ENCODE data around the gene AOC1. TPM values are rescaled to one million over a fixed set of nuclear protein-coding genes. Genes with fewer than 3 reads are reported as not detected.
A peak's percentile ranks its signal among the peaks of the same experiment; 100 is the strongest.
"Not testable (repeated sequence)": the region's sequence is repeated elsewhere in the genome, so short reads cannot be mapped to it uniquely, and the experiment has no call there.

Gene AOC1
- total and polyA plus RNA-seq, 4 donors = 0.20 to 0.78 (median 0.27) TPM; not detected in 1

DNA sequence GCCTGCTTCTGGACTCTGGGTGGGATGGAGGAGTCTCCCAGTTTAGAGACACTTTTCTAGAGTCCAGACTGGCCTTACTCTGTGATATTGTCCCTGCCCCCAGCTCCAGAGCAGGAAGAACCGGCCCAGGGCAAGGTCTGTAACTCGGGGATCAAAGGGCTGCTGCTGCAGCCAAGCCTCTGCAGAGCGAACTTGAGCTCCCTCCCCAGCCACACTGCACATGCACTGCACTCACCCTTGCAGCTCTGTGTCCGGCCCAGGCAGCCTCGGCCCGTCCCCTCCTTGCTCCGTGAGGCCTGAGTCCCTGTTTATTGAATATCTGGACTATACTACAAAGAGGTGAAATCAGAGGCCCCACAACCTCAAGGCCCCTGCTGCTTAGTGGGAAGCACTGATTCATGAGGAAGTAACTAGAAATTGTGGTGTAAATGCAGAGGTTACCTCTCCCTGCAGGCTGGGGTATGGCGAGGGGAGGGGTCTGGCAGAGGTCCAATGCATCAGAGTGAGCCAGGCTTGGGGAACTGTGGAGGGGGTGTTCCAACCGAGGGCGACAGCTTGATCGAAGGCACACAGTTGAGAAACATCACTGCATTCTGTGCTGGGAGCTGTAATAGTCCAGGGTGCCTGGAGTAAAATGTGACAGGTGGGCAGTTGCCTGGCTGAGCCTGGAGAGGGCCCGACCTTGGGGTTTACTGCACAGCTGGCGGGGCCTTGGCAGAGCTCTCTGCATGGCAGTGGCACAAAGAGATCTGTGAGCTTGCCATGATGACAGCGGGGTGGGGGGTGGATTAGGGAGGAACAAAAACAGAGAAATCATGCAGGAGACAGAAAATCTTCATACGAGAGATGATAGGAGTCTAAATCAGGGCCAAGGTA lies 49.1 kb downstream of the AOC1 start:
- peak in 3 of 6 donors; percentile 6 to 72 (median 70) for DNase-seq (ENCODE audit: low read depth in 4 of 6, low spot score in 6 of 6)
- H3K27ac ChIP-seq (ENCODE audit: low read depth, low read length) = no peak overlapping the region
- WGBS (ENCODE audit: insufficient coverage) = 23% methylated on average over 12 of the region's 15 CpGs

GRCh38 chr7:150902078-150903033 lies 50.0 kb downstream of the AOC1 start:
- Histone ChIP-seq H3K9me3 (ENCODE audit: control insufficient read depth, insufficient read depth, low read length) (no peaks in the 10 kb centered on the region), H3K36me3 (ENCODE audit: control insufficient read depth, insufficient read depth, low read length) (no peaks in the 10 kb centered on the region), H3K27me3 (ENCODE audit: control insufficient read depth, insufficient read depth, low read length) (peaks cover 4% of the 10 kb centered on the region), H3K27ac (ENCODE audit: low read depth, low read length) (no peak overlapping the region), H3K4me1 (ENCODE audit: control insufficient read depth, insufficient read depth, low read length) (peaks cover 45% of the 10 kb centered on the region), H3K4me3 (ENCODE audit: low read depth, low read length) (no peak overlapping the region)
- DNase-seq (ENCODE audit: low read depth in 4 of 6, low spot score in 6 of 6) = no peak
- WGBS (ENCODE audit: insufficient coverage) = 74% methylated on average over 13 of the region's 14 CpGs

More for the DNA sequence above, 49.1 kb downstream of the AOC1 start:
- no peak overlapping the region for H3K4me3 ChIP-seq (ENCODE audit: low read depth, low read length)
- no peaks in the 10 kb centered on the region for H3K9me3 ChIP-seq (ENCODE audit: control insufficient read depth, insufficient read depth, low read length)
- H3K4me1 ChIP-seq (ENCODE audit: control insufficient read depth, insufficient read depth, low read length) = peaks cover 45% of the 10 kb centered on the region
- no peaks in the 10 kb centered on the region for H3K36me3 ChIP-seq (ENCODE audit: control insufficient read depth, insufficient read depth, low read length)
- peaks cover 6% of the 10 kb centered on the region for H3K27me3 ChIP-seq (ENCODE audit: control insufficient read depth, insufficient read depth, low read length)

GRCh38 chr7:150903606-150904005 lies 51.3 kb downstream of the AOC1 start:
- Histone ChIP-seq H3K9me3 (ENCODE audit: control insufficient read depth, insufficient read depth, low read length) (no peaks in the 10 kb centered on the region), H3K27ac (ENCODE audit: low read depth, low read length) (no peak overlapping the region), H3K36me3 (ENCODE audit: control insufficient read depth, insufficient read depth, low read length) (no peaks in the 10 kb centered on the region), H3K4me3 (ENCODE audit: low read depth, low read length) (no peak overlapping the region), H3K4me1 (ENCODE audit: control insufficient read depth, insufficient read depth, low read length) (peaks cover 39% of the 10 kb centered on the region), H3K27me3 (ENCODE audit: control insufficient read depth, insufficient read depth, low read length) (peaks cover 4% of the 10 kb centered on the region)
- WGBS (ENCODE audit: insufficient coverage) = 26% methylated on average over 8 of the region's 12 CpGs
- DNase-seq (ENCODE audit: low read depth in 4 of 6, low spot score in 6 of 6) = peak in 2 of 6 donors; percentile 67 to 72

DNA sequence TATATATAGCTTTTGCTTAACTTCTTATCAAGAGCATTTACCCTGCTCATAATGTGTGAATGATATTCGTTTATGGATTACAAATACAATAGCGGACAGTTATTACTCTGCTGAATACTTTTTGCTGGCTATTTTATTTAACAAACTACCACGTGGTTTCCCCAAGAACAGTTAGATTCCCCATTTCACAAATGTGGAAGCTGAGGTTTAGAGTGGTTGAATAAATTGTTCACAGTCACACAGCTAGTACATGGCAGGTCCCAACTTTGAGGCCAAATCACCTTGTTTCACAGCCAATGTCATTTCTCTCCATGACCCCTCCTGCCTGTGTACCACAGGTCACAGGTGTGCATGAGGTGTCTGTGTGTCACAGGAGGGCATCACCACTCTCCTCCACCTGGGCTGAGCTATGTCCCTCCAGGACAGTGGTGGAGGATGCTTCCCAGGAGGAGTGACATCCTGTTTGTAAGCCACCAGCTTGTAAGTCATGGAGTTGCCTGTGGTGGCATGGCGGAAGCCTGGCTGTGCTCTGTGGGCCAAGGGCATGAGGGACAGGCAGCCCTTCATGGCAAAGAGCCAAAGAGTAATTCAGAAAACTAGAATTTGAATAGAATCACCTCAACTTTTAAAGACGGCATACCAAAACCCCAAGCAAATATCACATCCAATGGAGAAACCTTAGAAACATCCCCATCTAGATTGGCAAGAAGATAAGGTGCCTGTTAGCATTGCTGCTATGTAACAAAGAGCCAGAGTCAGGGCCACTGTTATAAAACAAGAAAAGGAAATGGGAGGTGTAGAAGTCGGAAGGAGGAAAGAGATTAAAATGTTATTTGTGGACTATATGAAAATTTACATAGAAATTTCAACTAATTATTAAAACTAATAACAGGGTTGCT lies 51.9 kb downstream of the AOC1 start:
- Histone ChIP-seq H3K27me3 (ENCODE audit: control insufficient read depth, insufficient read depth, low read length) (no peaks in the 10 kb centered on the region), H3K36me3 (ENCODE audit: control insufficient read depth, insufficient read depth, low read length) (no peaks in the 10 kb centered on the region), H3K27ac (ENCODE audit: low read depth, low read length) (no peak overlapping the region), H3K9me3 (ENCODE audit: control insufficient read depth, insufficient read depth, low read length) (no peaks in the 10 kb centered on the region), H3K4me3 (ENCODE audit: low read depth, low read length) (no peak overlapping the region), H3K4me1 (ENCODE audit: control insufficient read depth, insufficient read depth, low read length) (peaks cover 35% of the 10 kb centered on the region)
- WGBS (ENCODE audit: insufficient coverage) = 83% methylated on average over 1 of the region's 6 CpGs
- DNase-seq (ENCODE audit: low read depth in 4 of 6, low spot score in 6 of 6) = no peak

GRCh38 chr7:150908173-150908572 lies 55.9 kb downstream of the AOC1 start:
- no peaks in the 10 kb centered on the region for H3K36me3 ChIP-seq (ENCODE audit: control insufficient read depth, insufficient read depth, low read length)
- peaks cover 10% of the 10 kb centered on the region for H3K4me1 ChIP-seq (ENCODE audit: control insufficient read depth, insufficient read depth, low read length)
- H3K27me3 ChIP-seq (ENCODE audit: control insufficient read depth, insufficient read depth, low read length) = no peaks in the 10 kb centered on the region
- H3K27ac ChIP-seq (ENCODE audit: low read depth, low read length) = no peak overlapping the region
- WGBS (ENCODE audit: insufficient coverage) = no CpG with 5 or more reads among the region's 2 CpGs
- no peak overlapping the region for H3K4me3 ChIP-seq (ENCODE audit: low read depth, low read length)
- H3K9me3 ChIP-seq (ENCODE audit: control insufficient read depth, insufficient read depth, low read length) = no peaks in the 10 kb centered on the region
- DNase-seq (ENCODE audit: low read depth in 4 of 6, low spot score in 6 of 6) = no peak

DNA sequence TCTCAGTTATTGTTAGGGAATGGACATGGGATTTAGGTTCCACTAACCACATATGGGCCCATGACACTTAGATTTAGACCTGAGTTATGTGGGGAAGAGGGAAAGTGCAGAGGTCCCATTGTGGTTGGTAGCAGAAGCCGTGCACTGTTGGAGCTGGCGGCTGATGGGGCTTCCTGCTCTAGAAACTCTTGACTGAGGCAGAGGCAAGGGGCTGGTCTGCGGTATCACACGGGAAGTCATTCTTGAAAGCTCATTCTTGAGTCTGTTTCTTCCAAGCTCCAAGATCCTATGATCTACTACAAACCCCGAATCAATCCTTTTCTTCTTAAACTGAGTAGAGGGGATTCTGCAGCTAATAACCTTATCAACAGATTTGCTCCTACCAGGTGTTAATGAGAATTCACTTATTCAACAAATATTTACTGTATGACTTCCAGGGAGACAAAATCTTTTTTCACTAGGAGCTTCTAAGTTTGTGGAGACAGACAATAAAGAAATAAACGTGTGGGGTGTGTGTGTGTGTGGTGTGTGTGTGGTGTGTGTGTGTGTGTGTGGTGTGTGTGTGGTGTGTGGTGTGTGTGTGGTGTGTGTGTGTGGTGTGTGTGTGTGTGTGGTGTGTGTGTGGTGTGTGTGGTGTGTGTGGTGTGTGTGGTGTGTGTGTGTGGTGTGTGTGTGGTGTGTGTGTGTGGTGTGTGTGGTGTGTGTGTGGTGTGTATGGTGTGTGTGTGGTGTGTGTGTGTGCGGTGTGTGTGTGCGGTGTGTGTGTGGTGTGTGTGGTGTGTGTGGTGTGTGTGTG lies 57.1 kb downstream of the AOC1 start:
- 89% methylated on average over 2 of the region's 8 CpGs for WGBS (ENCODE audit: insufficient coverage)
- no peaks in the 10 kb centered on the region for H3K27me3 ChIP-seq (ENCODE audit: control insufficient read depth, insufficient read depth, low read length)
- H3K36me3 ChIP-seq (ENCODE audit: control insufficient read depth, insufficient read depth, low read length) = no peaks in the 10 kb centered on the region
- H3K9me3 ChIP-seq (ENCODE audit: control insufficient read depth, insufficient read depth, low read length) = no peaks in the 10 kb centered on the region
- peaks cover under 1% of the 10 kb centered on the region for H3K4me1 ChIP-seq (ENCODE audit: control insufficient read depth, insufficient read depth, low read length)
- no peak overlapping the region for H3K4me3 ChIP-seq (ENCODE audit: low read depth, low read length)
- H3K27ac ChIP-seq (ENCODE audit: low read depth, low read length) = no peak overlapping the region
- peak in 1 of 6 donors; percentile 79 for DNase-seq (ENCODE audit: low read depth in 4 of 6, low spot score in 6 of 6)

DNA sequence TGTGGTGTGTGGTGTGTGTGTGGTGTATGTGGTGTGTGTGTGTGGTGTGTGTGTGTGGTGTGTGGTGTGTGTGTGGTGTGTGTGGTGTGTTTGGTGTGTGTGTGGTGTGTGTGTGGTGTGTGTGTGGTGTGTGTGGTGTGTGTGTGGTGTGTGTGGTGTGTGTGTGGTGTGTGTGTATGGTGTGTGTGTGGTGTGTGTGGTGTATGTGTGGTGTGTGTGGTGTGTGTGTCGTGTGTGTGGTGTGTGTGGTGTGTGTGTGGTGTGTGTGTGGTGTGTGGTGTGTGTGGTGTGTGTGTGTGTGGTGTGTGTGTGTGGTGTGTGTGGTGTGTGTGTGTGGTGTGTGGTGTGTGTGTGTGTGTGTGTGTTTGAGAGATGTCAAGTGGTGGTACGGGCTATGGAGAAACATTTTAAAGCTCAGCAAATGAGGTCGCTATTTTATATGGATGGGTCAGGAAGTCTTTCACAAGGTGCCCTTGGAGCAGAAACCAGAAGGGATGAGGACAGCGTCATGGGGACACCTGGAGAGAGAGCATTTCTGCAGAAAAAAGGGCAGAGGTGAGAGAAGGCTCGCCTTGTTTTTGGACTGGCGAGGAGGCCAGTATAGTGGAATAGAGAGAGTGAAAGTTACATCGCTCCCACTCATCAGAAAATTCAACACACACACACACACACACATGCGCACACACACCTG lies 58.1 kb downstream of the AOC1 start:
- not testable (repeated sequence) for H3K4me3 ChIP-seq (ENCODE audit: low read depth, low read length); H3K36me3 ChIP-seq (ENCODE audit: control insufficient read depth, insufficient read depth, low read length); H3K27me3 ChIP-seq (ENCODE audit: control insufficient read depth, insufficient read depth, low read length); DNase-seq (ENCODE audit: low read depth in 4 of 6, low spot score in 6 of 6); H3K4me1 ChIP-seq (ENCODE audit: control insufficient read depth, insufficient read depth, low read length); H3K27ac ChIP-seq (ENCODE audit: low read depth, low read length); H3K9me3 ChIP-seq (ENCODE audit: control insufficient read depth, insufficient read depth, low read length)
- WGBS (ENCODE audit: insufficient coverage) = 79% methylated on average over 5 of the region's 8 CpGs

DNA sequence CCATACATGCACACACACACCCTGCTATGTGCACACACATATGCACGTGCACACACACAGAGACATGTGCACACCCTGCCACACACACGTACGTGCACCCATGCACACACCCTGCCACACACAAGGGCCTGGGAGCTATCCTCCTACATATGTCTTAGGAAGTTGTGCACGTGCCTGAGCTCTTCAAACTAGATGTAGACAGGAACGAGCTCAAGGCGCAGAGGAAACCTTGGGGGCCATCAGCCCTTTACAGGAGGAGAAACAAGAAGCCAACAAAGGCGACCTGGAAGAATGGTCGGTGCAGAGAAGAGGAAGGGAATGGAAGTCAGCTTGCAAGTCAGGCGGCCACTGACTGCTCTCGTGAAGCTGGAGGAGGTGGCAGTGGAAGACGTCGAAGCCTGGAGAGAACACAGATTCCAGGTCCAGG lies 58.7 kb downstream of the AOC1 start:
- H3K4me3 ChIP-seq (ENCODE audit: low read depth, low read length) = no peak overlapping the region
- H3K4me1 ChIP-seq (ENCODE audit: control insufficient read depth, insufficient read depth, low read length) = no peaks in the 10 kb centered on the region
- H3K27ac ChIP-seq (ENCODE audit: low read depth, low read length) = no peak overlapping the region
- WGBS (ENCODE audit: insufficient coverage) = 70% methylated on average over 11 of the region's 12 CpGs
- H3K36me3 ChIP-seq (ENCODE audit: control insufficient read depth, insufficient read depth, low read length) = no peaks in the 10 kb centered on the region
- no peaks in the 10 kb centered on the region for H3K27me3 ChIP-seq (ENCODE audit: control insufficient read depth, insufficient read depth, low read length)
- no peaks in the 10 kb centered on the region for H3K9me3 ChIP-seq (ENCODE audit: control insufficient read depth, insufficient read depth, low read length)
- DNase-seq (ENCODE audit: low read depth in 4 of 6, low spot score in 6 of 6) = no peak

All from spinal cord (tissue), 10 donors.